Nephron (organoid): ENCODE results near the gene CGREF1.

Source experiments
- H3K27ac Mint-ChIP-seq, 3 experiments: 2 replicates each; pipeline ENCODE4 v1.8.0; 2020; ENCODE audit warnings: mixed read lengths in 3 of 3, mild to moderate bottlenecking in 2 of 3, moderate library complexity in 1 of 3
- H3K27me3 Mint-ChIP-seq: 2 replicates; pipeline ENCODE4 v1.8.0; 2021; ENCODE audit warnings: low read depth, mild to moderate bottlenecking, moderate library complexity, mixed read lengths
- H3K36me3 Mint-ChIP-seq: 2 replicates; pipeline ENCODE4 v1.8.0; 2020; ENCODE audit warnings: low read depth, mixed read lengths
- H3K4me1 Mint-ChIP-seq: 2 replicates; pipeline ENCODE4 v1.8.0; 2020; ENCODE audit warnings: mixed read lengths
- H3K4me3 Mint-ChIP-seq, 3 experiments: 2 replicates each; pipeline ENCODE4 v1.8.0; 2020; ENCODE audit warnings: mild to moderate bottlenecking in 3 of 3, mixed read lengths in 3 of 3, moderate library complexity in 2 of 3
- H3K9me3 Mint-ChIP-seq: 2 replicates; pipeline ENCODE4 v1.8.0; 2020; ENCODE audit warnings: mixed read lengths
- CTCF ChIP-seq, 3 experiments: fragments of 200-600 bp; sonication (generic); IDR thresholded peaks; one replicate each; pipeline ENCODE4 v1.5.0; 2021; ENCODE audit warnings: antibody characterized with exemption in 3 of 3; ENCODE audit not compliant: unreplicated experiment in 3 of 3

Gene CGREF1

GRCh38 chr2:27109083-27109482 lies 9.8 kb downstream of the CGREF1 start:
- Mint-ChIP-seq H3K27ac (no peak overlapping the region), H3K27me3 (peaks cover 14% of the 10 kb centered on the region), H3K4me1 (no peaks in the 10 kb centered on the region), H3K36me3 (no peaks in the 10 kb centered on the region), H3K4me3 (no peak overlapping the region), H3K9me3 (no peaks in the 10 kb centered on the region)
- TF ChIP-seq CTCF (IDR thresholded peaks at IDR 0.05; ENCODE audit: unreplicated experiment in 3 of 3), result no peak

- Mint-ChIP-seq H3K4me1 (no peaks in the 10 kb centered on the region), H3K9me3 (no peaks in the 10 kb centered on the region), H3K27ac (no peak overlapping the region), H3K27me3 (peaks cover 10% of the 10 kb centered on the region), H3K36me3 (no peaks in the 10 kb centered on the region), H3K4me3 (no peak overlapping the region)
- no peak for TF ChIP-seq CTCF (IDR thresholded peaks at IDR 0.05; ENCODE audit: unreplicated experiment in 3 of 3)
Observed at GRCh38 chr2:27108221-27108620, 10.7 kb downstream of the CGREF1 start.

- Mint-ChIP-seq H3K9me3 (no peaks in the 10 kb centered on the region), H3K4me1 (no peaks in the 10 kb centered on the region), H3K36me3 (no peaks in the 10 kb centered on the region), H3K4me3 (no peak overlapping the region), H3K27ac (no peak overlapping the region), H3K27me3 (peaks cover 4% of the 10 kb centered on the region)
- TF ChIP-seq CTCF (IDR thresholded peaks at IDR 0.05; ENCODE audit: unreplicated experiment in 3 of 3), result no peak
Observed at GRCh38 chr2:27105981-27106380, 12.9 kb downstream of the CGREF1 start.

- peaks cover 3% of the 10 kb centered on the region for H3K27me3 Mint-ChIP-seq
- no peak overlapping the region for H3K27ac Mint-ChIP-seq
- no peak for TF ChIP-seq CTCF (IDR thresholded peaks at IDR 0.05; ENCODE audit: unreplicated experiment in 3 of 3)
- H3K4me3 Mint-ChIP-seq, result no peak overlapping the region
- no peaks in the 10 kb centered on the region for H3K36me3 Mint-ChIP-seq
- no peaks in the 10 kb centered on the region for H3K9me3 Mint-ChIP-seq
- H3K4me1 Mint-ChIP-seq, result no peaks in the 10 kb centered on the region
Observed at GRCh38 chr2:27102329-27102728, 16.6 kb downstream of the CGREF1 start.

- H3K9me3 Mint-ChIP-seq, result no peaks in the 10 kb centered on the region
- no peak overlapping the region for H3K4me3 Mint-ChIP-seq
- no peak for TF ChIP-seq CTCF (IDR thresholded peaks at IDR 0.05; ENCODE audit: unreplicated experiment in 3 of 3)
- H3K4me1 Mint-ChIP-seq, result peaks cover 14% of the 10 kb centered on the region
- no peaks in the 10 kb centered on the region for H3K36me3 Mint-ChIP-seq
- no peak overlapping the region for H3K27ac Mint-ChIP-seq
- peaks cover 3% of the 10 kb centered on the region for H3K27me3 Mint-ChIP-seq
Observed at GRCh38 chr2:27100036-27100435, 18.9 kb downstream of the CGREF1 start.

- TF ChIP-seq CTCF (IDR thresholded peaks at IDR 0.05; ENCODE audit: unreplicated experiment in 3 of 3), result no peak
- peaks cover 3% of the 10 kb centered on the region for H3K27me3 Mint-ChIP-seq
- no peaks in the 10 kb centered on the region for H3K9me3 Mint-ChIP-seq
- H3K27ac Mint-ChIP-seq, result no peak overlapping the region
- no peak overlapping the region for H3K4me3 Mint-ChIP-seq
- H3K36me3 Mint-ChIP-seq, result no peaks in the 10 kb centered on the region
- peaks cover 14% of the 10 kb centered on the region for H3K4me1 Mint-ChIP-seq
Observed at GRCh38 chr2:27099334-27099955, 19.5 kb downstream of the CGREF1 start.
